ENCODE results near the gene INPP5A.

GRCh38 chr10:132787495-132788179, 250.1 kb downstream of the INPP5A start:
- TF ChIP-seq POLR2A (IDR thresholded peaks at IDR 0.05; ENCODE audit: low read length): no peak
- no peak for TF ChIP-seq GATA1 (IDR thresholded peaks at IDR 0.05; ENCODE audit: low read depth, low read length)

All from erythroblast (primary cell).